ENCODE results near the gene MTR. TPM values are rescaled to one million over a fixed set of nuclear protein-coding genes. Genes with fewer than 3 reads are reported as not detected.

The MTR gene
- total RNA-seq, 1 donor from 2014 or later: 42.9 TPM

- Mint-ChIP-seq H3K36me3 (ENCODE audit: low read depth) (peaks cover 24% of the 10 kb centered on the region), H3K27me3 (ENCODE audit: low read depth) (no peaks in the 10 kb centered on the region), H3K4me3 (no peak overlapping the region), H3K27ac (ENCODE audit: unreplicated experiment) (no peak overlapping the region), H3K4me1 (no peaks in the 10 kb centered on the region), H3K9me3 (no peaks in the 10 kb centered on the region)
- TF ChIP-seq CTCF (conservative IDR thresholded peaks at IDR 0.05): no peak
- DNase-seq (ENCODE audit: low read depth, low spot score): no peak
Measured at GRCh38 chr1:236806634-236807033, 11.5 kb downstream of the MTR start.

GRCh38 chr1:236808005-236808404, 12.9 kb downstream of the MTR start:
- peaks cover 27% of the 10 kb centered on the region for H3K36me3 Mint-ChIP-seq (ENCODE audit: low read depth)
- H3K4me1 Mint-ChIP-seq: no peaks in the 10 kb centered on the region
- H3K9me3 Mint-ChIP-seq: no peaks in the 10 kb centered on the region
- H3K27ac Mint-ChIP-seq (ENCODE audit: unreplicated experiment): no peak overlapping the region
- TF ChIP-seq CTCF (conservative IDR thresholded peaks at IDR 0.05): no peak
- DNase-seq (ENCODE audit: low read depth, low spot score): no peak
- H3K27me3 Mint-ChIP-seq (ENCODE audit: low read depth): no peaks in the 10 kb centered on the region
- H3K4me3 Mint-ChIP-seq: no peak overlapping the region

DNA sequence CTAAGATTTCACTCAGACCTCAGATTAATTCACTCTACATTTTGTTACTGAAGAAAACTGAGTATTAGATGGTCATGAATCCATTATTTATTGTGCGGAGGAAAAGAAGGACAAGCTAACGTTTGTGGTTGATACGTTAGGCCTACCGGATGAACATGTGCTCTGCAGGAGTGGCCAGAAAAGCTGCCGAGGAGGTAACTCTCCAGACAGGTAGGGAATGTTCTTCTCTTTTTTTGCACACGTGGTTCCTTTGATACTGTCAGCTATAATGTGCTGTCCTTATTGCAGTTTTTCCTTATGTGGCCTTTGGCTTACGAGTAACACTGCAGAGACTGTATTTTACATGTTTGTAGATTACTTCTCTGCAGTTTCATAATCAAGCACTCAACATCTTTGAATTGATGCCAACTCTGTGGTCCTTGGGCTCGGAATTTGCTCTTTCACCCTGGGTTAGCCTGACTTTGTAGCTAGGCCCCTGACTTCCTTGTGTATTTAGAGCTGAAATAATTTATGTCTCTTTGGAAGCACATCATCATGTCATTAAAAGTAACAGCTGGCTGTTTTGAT, 13.6 kb downstream of the MTR start:
- no peak overlapping the region for H3K27ac Mint-ChIP-seq (ENCODE audit: unreplicated experiment)
- no peak overlapping the region for H3K4me3 Mint-ChIP-seq
- H3K27me3 Mint-ChIP-seq (ENCODE audit: low read depth): no peaks in the 10 kb centered on the region
- H3K4me1 Mint-ChIP-seq: no peaks in the 10 kb centered on the region
- no peak for TF ChIP-seq CTCF (conservative IDR thresholded peaks at IDR 0.05)
- DNase-seq (ENCODE audit: low read depth, low spot score): no peak
- H3K36me3 Mint-ChIP-seq (ENCODE audit: low read depth): peaks cover 30% of the 10 kb centered on the region
- no peaks in the 10 kb centered on the region for H3K9me3 Mint-ChIP-seq

GRCh38 chr1:236809148-236809547, 14.1 kb downstream of the MTR start:
- DNase-seq (ENCODE audit: low read depth, low spot score): no peak
- TF ChIP-seq CTCF (conservative IDR thresholded peaks at IDR 0.05): no peak
- no peak overlapping the region for H3K27ac Mint-ChIP-seq (ENCODE audit: unreplicated experiment)
- H3K4me1 Mint-ChIP-seq: no peaks in the 10 kb centered on the region
- peaks cover 31% of the 10 kb centered on the region for H3K36me3 Mint-ChIP-seq (ENCODE audit: low read depth)
- H3K4me3 Mint-ChIP-seq: no peak overlapping the region
- H3K9me3 Mint-ChIP-seq: no peaks in the 10 kb centered on the region
- H3K27me3 Mint-ChIP-seq (ENCODE audit: low read depth): no peaks in the 10 kb centered on the region

- Mint-ChIP-seq H3K27me3 (ENCODE audit: low read depth) (no peaks in the 10 kb centered on the region), H3K9me3 (no peaks in the 10 kb centered on the region), H3K27ac (ENCODE audit: unreplicated experiment) (no peak overlapping the region), H3K4me1 (no peaks in the 10 kb centered on the region), H3K36me3 (ENCODE audit: low read depth) (peaks cover 30% of the 10 kb centered on the region), H3K4me3 (no peak overlapping the region)
- TF ChIP-seq CTCF (conservative IDR thresholded peaks at IDR 0.05): no peak
- no peak for DNase-seq (ENCODE audit: low read depth, low spot score)
Measured at GRCh38 chr1:236810018-236810417, 14.9 kb downstream of the MTR start.

All from neural crest cell (in vitro differentiated cells).